ENCODE results near the gene PATE4. TPM values are rescaled to one million over a fixed set of nuclear protein-coding genes. Genes with fewer than 3 reads are reported as not detected.

The PATE4 gene
- total RNA-seq, 2 donors from 2014 or later, result not detected

- peak within 1 kb of the TSS; percentile 88 for H3K27ac ChIP-seq
- peak; percentile 93 for DNase-seq
- TF ChIP-seq CTCF (IDR thresholded peaks at IDR 0.05), result no peak
- H3K9me3 ChIP-seq, result no peaks in the 10 kb centered on the region
- peak within 1 kb of the TSS; percentile 76 for H3K4me3 ChIP-seq
- H3K36me3 ChIP-seq, result no peaks in the 10 kb centered on the region
- no peaks in the 10 kb centered on the region for H3K27me3 ChIP-seq
- H3K4me1 ChIP-seq, result no peaks in the 10 kb centered on the region
- intact Hi-C loops (cut with DNase I), result no loop called here
- peak within 1 kb of the TSS; percentile 77 to 83 for H3K9ac ChIP-seq (ENCODE audit: low read depth in 2 of 2, low read length in 2 of 2)
Measured at GRCh38 chr11:125887373-125888324, 54.5 kb downstream of the PATE4 start, which contains the start of gene HYLS1. Gene HYLS1 (plus strand): TSS chr11:125887668. CDS start chr11:125899369, 11,701 bp downstream.

Other genes with a start within 250 kb of the PATE4 start
- gene STT3A, start 240.5 kb upstream of the PATE4 start, total RNA-seq, result 100 to 1,000 TPM; 130 to 183 TPM
- 10 to 100 TPM; 15.6 to 44.6 TPM for gene CHEK1, start 208.2 kb upstream of the PATE4 start, total RNA-seq
- gene ACRV1, start 152.5 kb upstream of the PATE4 start, total RNA-seq, result not detected
- not detected for gene PATE1, start 87.0 kb upstream of the PATE4 start, total RNA-seq
- gene PATE2, start 54.5 kb upstream of the PATE4 start, total RNA-seq, result not detected
- gene PATE3, start 45.2 kb upstream of the PATE4 start, total RNA-seq, result not detected
- 1 to 10 TPM; 5.6 to 8.2 TPM for gene HYLS1, start 54.4 kb downstream of the PATE4 start, total RNA-seq
- 1 to 10 TPM; 6.8 to 8.4 TPM for gene PUS3, start 69.9 kb downstream of the PATE4 start, total RNA-seq
- under 1 TPM in 1 of 2 donors, not detected in 1; 0.16 TPM for gene DDX25, start 71.2 kb downstream of the PATE4 start, total RNA-seq
- gene VSIG10L2, start 112.7 kb downstream of the PATE4 start, total RNA-seq, result not detected
- 10 to 100 TPM in 1 of 2 donors, 1 to 10 TPM in 1; 2.3 to 10.5 TPM for gene CDON, start 229.6 kb downstream of the PATE4 start, total RNA-seq

All from colonic mucosa (tissue), 4 donors.